CD14-positive monocyte (primary cell): ENCODE measurements around the gene PRLR. TPM values are rescaled to one million over a fixed set of nuclear protein-coding genes. Genes with fewer than 3 reads are reported as not detected.

Experiments used
- DNase-seq, 3 donors: peaks; one replicate each; pipeline ENCODE4 v3.0.0-alpha.2; 2011 to 2022
- H2AFZ ChIP-seq: 2 replicates; pipeline ENCODE4 v1.6.0; 2012; ENCODE audit warnings: mild to moderate bottlenecking, low read depth, low read length, inconsistent platforms; ENCODE audit not compliant: insufficient read depth, poor library complexity, severe bottlenecking
- H3K27ac ChIP-seq, 2 donors: 1 replicate in 1 of 2; 2 replicates in 1 of 2; pipeline ENCODE4 v1.5.1; 2012 to 2013; ENCODE audit warnings: low read length in 2 of 2, control low read depth in 1 of 2, inconsistent platforms in 1 of 2, low read depth in 1 of 2, mild to moderate bottlenecking in 1 of 2
- H3K27me3 ChIP-seq, 2 donors: one replicate each; pipeline versions ENCODE4 v1.6.0 to v1.6.1; 2011 to 2013; ENCODE audit warnings: low read length in 2 of 2; ENCODE audit not compliant: control insufficient read depth in 2 of 2, insufficient read depth in 2 of 2
- H3K36me3 ChIP-seq, 2 donors: replicated peaks in 1 of 2; 1 replicate in 1 of 2; 2 replicates in 1 of 2; pipeline versions ENCODE4 v1.5.1 to v1.6.1; 2012 to 2013; ENCODE audit warnings: low read length in 2 of 2, control low read depth in 1 of 2, inconsistent platforms in 1 of 2, mild to moderate bottlenecking in 1 of 2; ENCODE audit not compliant: insufficient read depth in 2 of 2, control insufficient read depth in 1 of 2
- H3K4me1 ChIP-seq, 2 donors: 1 replicate in 1 of 2; 2 replicates in 1 of 2; pipeline versions ENCODE4 v1.5.1 to v1.6.1; 2012 to 2013; ENCODE audit warnings: low read length in 2 of 2, control low read depth in 1 of 2, inconsistent platforms in 1 of 2, mild to moderate bottlenecking in 1 of 2, moderate library complexity in 1 of 2; ENCODE audit not compliant: insufficient read depth in 2 of 2, control insufficient read depth in 1 of 2
- H3K4me2 ChIP-seq: replicated peaks from 2 replicates; pipeline ENCODE3; 2012; ENCODE audit warnings: low read length, moderate library complexity, mild to moderate bottlenecking; ENCODE audit not compliant: poor library complexity, severe bottlenecking; ENCODE audit errors: extremely low read depth
- H3K4me3 ChIP-seq, 3 experiments: fragments of 200-600 bp in 1 of 3; sonication (generic) in 1 of 3; replicated peaks in 1 of 3; 1 replicate in 2 of 3; 2 replicates in 1 of 3; pipeline ENCODE4 v1.5.1; 2011 to 2013; ENCODE audit warnings: low read length in 3 of 3, mild to moderate bottlenecking in 3 of 3, control low read depth in 2 of 3, low read depth in 2 of 3, inconsistent platforms in 1 of 3, moderate library complexity in 1 of 3
- H3K79me2 ChIP-seq: 2 replicates; pipeline ENCODE4 v1.6.0; 2012; ENCODE audit warnings: mild to moderate bottlenecking, control low read depth, inconsistent platforms, low read length, moderate library complexity; ENCODE audit not compliant: insufficient read depth
- H3K9ac ChIP-seq: 2 replicates; pipeline ENCODE4 v1.6.0; 2017; ENCODE audit warnings: low read length, mild to moderate bottlenecking; ENCODE audit not compliant: insufficient read depth, poor library complexity, severe bottlenecking
- H3K9me3 ChIP-seq, 2 donors: replicated peaks in 1 of 2; 1 replicate in 1 of 2; 2 replicates in 1 of 2; pipeline versions ENCODE4 v1.5.1 to v1.6.1; 2012 to 2013; ENCODE audit warnings: low read length in 2 of 2, control low read depth in 1 of 2; ENCODE audit not compliant: control insufficient read depth in 1 of 2, insufficient read depth in 1 of 2
- H4K20me1 ChIP-seq: 2 replicates; pipeline ENCODE4 v1.6.0; 2012; ENCODE audit warnings: mild to moderate bottlenecking, low read length, control low read depth, moderate library complexity; ENCODE audit not compliant: insufficient read depth
- H3K27ac Mint-ChIP-seq, 7 donors: one replicate each; pipeline ENCODE4 v1.8.0; 2020; ENCODE audit warnings: mild to moderate bottlenecking in 7 of 7, mixed read lengths in 7 of 7, moderate library complexity in 6 of 7, inconsistent platforms in 2 of 7
- H3K27me3 Mint-ChIP-seq, 3 donors: one replicate each; pipeline ENCODE4 v1.8.0; 2021 to 2022; ENCODE audit warnings: low read depth in 3 of 3, mild to moderate bottlenecking in 3 of 3, mixed read lengths in 3 of 3, moderate library complexity in 3 of 3, inconsistent platforms in 1 of 3
- H3K36me3 Mint-ChIP-seq, 2 donors: one replicate each; pipeline ENCODE4 v1.8.0; 2020; ENCODE audit warnings: mixed read lengths in 2 of 2, inconsistent platforms in 1 of 2, mild to moderate bottlenecking in 1 of 2
- H3K4me1 Mint-ChIP-seq: one replicate; pipeline ENCODE4 v1.8.0; 2020; ENCODE audit warnings: mild to moderate bottlenecking, mixed read lengths
- H3K4me3 Mint-ChIP-seq, 2 donors: one replicate each; pipeline ENCODE4 v1.8.0; 2020; ENCODE audit warnings: mild to moderate bottlenecking in 2 of 2, mixed read lengths in 2 of 2, moderate library complexity in 1 of 2
- H3K9me3 Mint-ChIP-seq, 7 donors: one replicate each; pipeline ENCODE4 v1.8.0; 2020 to 2022; ENCODE audit warnings: mixed read lengths in 7 of 7, mild to moderate bottlenecking in 6 of 7, moderate library complexity in 6 of 7, inconsistent platforms in 2 of 7
- CTCF ChIP-seq: fragments of 200-600 bp; IDR thresholded peaks from one replicate; pipeline ENCODE4 v1.8.0; 2022; ENCODE audit warnings: antibody characterized with exemption, mild to moderate bottlenecking
- WGBS: methylation state at CpG from one replicate; pipeline ENCODE4 v1.1.5; 2013; ENCODE audit warnings: missing lambda C conversion rate; ENCODE audit not compliant: insufficient coverage; 5-methylcytosine and 5-hydroxymethylcytosine counted together
- intact Hi-C, 2 donors: fragments of 100-400 bp; cut with micrococcal nuclease; formaldehyde crosslinking; loops; one replicate each; pipeline versions ENCODE4 v1.15.0 to v1.15.1; 2023
- polyA plus RNA-seq, 3 donors: library from polyadenylated mRNA; depleted of rRNA in 1 of 3; unstranded in 2 of 3; stranded (reverse) in 1 of 3; fragments of 300-500 nt in 2 of 3; fragments of >200 nt in 1 of 3; fragmentation: Illumina TruSeq in 2 of 3; gene quantifications; 1 replicate in 2 of 3; 2 replicates in 1 of 3; pipeline ENCODE4 v1.2.3, GENCODE V29; 2012 to 2021

PRLR gene
- polyA plus RNA-seq, 3 donors: 0.12 to 1.7 (median 0.88) TPM

DNA sequence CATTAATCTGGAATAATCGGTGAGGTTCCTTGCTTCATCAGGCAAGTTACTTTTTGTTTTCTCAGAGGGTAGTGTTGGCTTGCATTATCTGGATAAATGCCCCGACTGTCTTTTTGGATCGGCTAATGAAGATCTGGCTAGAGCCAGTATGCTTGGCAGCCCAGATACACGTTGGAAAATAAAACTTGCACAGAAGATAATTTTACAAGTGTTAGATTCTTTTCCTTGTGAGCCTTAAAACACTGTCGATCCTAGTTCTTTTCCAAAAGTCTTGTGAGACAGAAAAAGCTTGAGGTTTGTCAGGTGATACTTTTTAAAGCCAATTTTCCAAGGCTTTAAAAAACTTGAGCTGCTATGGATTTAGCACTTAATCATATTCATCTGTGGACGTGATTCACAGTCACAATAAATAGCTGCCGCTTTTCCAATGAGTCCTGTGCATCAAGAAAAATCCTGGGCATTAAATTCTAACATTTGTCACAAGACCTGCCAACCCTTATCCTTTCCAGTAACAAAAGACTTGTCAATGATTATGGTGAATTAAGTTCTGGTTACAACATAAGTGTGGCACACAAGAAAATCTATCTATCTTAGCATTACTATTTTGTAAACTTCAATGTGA, 68.5 kb downstream of the PRLR start:
- TF ChIP-seq CTCF: no peak
- intact Hi-C loops: no loop called here
- Mint-ChIP-seq H3K4me3 (no peak overlapping the region), H3K9me3 (peaks cover 0 to 8% (median 0%) of the 10 kb centered on the region in 7 donors), H3K36me3 (peaks cover 37 to 49% of the 10 kb centered on the region in 2 donors), H3K27me3 (no peaks in the 10 kb centered on the region), H3K4me1 (peaks cover 9% of the 10 kb centered on the region), H3K27ac (no peak overlapping the region)
- H3K27me3 ChIP-seq: no peaks in the 10 kb centered on the region
- H3K9ac ChIP-seq: no peak overlapping the region
- H3K36me3 ChIP-seq: peaks cover 5 to 30% of the 10 kb centered on the region in 2 donors
- no peak for DNase-seq
- 100% methylated on average over 3 of the region's 7 CpGs for WGBS
- H3K4me2 ChIP-seq: no peak overlapping the region
- no peak overlapping the region for H3K27ac ChIP-seq
- no peaks in the 10 kb centered on the region for H3K9me3 ChIP-seq
- no peaks in the 10 kb centered on the region for H3K4me1 ChIP-seq
- no peak overlapping the region for H3K4me3 ChIP-seq
- H2AFZ ChIP-seq: no peak overlapping the region
- no peaks in the 10 kb centered on the region for H4K20me1 ChIP-seq
- no peaks in the 10 kb centered on the region for H3K79me2 ChIP-seq

DNA sequence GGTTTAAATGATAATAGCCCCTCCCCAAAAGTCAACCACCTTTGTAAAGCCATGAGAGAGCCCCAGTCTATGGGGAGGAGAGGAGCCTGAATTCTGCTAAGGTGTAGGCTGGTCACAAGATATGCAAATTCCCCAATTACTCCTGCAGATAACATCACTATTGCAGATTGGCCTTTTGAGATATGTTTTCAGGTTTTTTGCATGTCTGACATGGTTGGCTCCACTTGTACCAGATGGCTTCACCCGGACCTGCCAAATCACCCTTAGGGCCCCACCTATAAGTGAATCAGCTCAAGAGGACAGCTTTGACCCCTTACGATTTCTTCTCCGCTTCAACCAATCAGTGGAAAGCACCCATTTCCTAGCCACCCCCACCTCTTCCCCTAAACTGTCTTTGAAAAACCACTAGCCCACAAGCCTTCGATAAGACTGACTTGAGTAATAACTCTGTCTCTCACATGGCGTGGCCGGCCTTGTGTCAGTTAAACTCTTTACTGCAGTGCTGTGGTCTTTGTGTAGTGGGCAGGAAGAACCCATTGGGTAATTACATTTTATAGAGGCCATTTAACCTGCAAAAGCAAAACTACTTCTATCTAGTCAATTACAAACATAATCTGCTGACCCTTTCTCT, 69.7 kb downstream of the PRLR start:
- H3K27ac ChIP-seq: no peak overlapping the region
- no peak overlapping the region for H3K4me2 ChIP-seq
- H3K4me1 Mint-ChIP-seq: peaks cover 9% of the 10 kb centered on the region
- DNase-seq: no peak
- intact Hi-C loops: no loop called here
- no peaks in the 10 kb centered on the region for H4K20me1 ChIP-seq
- no peaks in the 10 kb centered on the region for H3K4me1 ChIP-seq
- 94% methylated on average over 3 of the region's 6 CpGs for WGBS
- no peaks in the 10 kb centered on the region for H3K27me3 Mint-ChIP-seq
- peak overlapping the region in 1 of 7 donors; percentile 16 for H3K27ac Mint-ChIP-seq
- no peak overlapping the region for H3K4me3 ChIP-seq
- no peak overlapping the region for H3K4me3 Mint-ChIP-seq
- H2AFZ ChIP-seq: no peak overlapping the region
- H3K9me3 Mint-ChIP-seq: peaks cover 0 to 8% (median 0%) of the 10 kb centered on the region in 7 donors
- peaks cover 5 to 32% of the 10 kb centered on the region in 2 donors for H3K36me3 ChIP-seq
- H3K36me3 Mint-ChIP-seq: peaks cover 42 to 59% of the 10 kb centered on the region in 2 donors
- H3K9ac ChIP-seq: no peak overlapping the region
- H3K9me3 ChIP-seq: no peaks in the 10 kb centered on the region
- no peak for TF ChIP-seq CTCF
- H3K79me2 ChIP-seq: peaks cover 7% of the 10 kb centered on the region
- no peaks in the 10 kb centered on the region for H3K27me3 ChIP-seq
